ENCODE measurements around the gene MRPL2.

DNA sequence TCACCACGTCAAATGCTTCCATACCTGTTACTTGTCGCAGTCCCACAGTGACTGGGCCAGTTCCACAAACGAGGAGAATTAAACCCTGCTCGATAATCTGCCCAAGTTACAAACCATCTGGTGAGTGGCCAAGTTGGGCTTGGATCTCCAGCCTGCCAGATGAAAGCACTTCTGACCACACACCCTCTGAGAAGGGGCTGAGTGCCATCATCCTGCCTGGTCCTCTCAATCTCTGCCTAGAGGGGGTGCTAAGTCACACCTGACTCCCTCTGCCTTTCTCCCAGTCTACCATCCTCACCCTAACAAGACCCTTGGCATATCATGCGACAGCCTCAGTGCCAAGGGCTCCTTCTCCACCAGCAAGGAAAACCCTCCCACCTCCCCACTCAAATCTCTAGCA is 22.0 kb downstream of the MRPL2 start:
- TF ChIP-seq CTCF (IDR thresholded peaks at IDR 0.05) (no peak), POLR2AphosphoS5 (IDR thresholded peaks at IDR 0.05) (no peak)
